ENCODE data around the gene ADGRV1.

The ADGRV1 gene

DNA sequence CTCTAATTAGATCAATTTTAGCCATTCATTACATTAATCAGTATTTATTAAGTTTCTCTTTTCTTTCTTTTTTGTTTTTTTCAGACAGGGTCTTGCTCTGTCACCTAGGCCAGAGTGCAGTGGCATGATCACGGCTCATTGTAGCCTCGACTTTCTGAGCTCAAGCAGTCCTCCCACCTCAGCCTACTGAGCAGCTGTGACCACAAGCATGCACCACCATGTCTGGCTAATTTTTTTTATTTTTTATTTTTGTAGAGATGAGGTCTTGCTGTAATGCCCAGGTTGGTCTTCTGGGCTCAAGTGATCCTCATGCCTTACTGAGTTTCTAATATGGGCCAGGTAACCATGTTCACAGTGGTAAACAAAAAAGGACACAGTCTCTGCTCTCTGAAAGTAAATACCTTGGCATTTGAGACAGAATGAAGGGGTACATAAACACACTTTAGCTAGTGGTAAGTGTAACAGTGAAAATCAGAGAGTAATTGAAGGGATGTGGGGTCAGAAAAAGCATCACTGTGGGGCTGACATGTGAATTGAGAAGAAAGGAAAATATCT, 336.3 kb downstream of the ADGRV1 start:
- no peak for DNase-seq (ENCODE audit: low read depth in 1 of 2, low spot score in 1 of 2)
- H3K4me3 ChIP-seq (replicated peaks; ENCODE audit: insufficient read depth, low read length) = no peak overlapping the region
- no peak overlapping the region for H3K27ac ChIP-seq (replicated peaks)
- no peaks in the 10 kb centered on the region for H3K27me3 ChIP-seq (ENCODE audit: insufficient read depth, poor library complexity, severe bottlenecking)
- no peak for TF ChIP-seq SPI1 (IDR thresholded peaks at IDR 0.05; ENCODE audit: borderline replicate concordance, low read depth)
- no peak for TF ChIP-seq POLR2AphosphoS5 (IDR thresholded peaks at IDR 0.05; ENCODE audit: low read depth)
- TF ChIP-seq, protein P1, sequence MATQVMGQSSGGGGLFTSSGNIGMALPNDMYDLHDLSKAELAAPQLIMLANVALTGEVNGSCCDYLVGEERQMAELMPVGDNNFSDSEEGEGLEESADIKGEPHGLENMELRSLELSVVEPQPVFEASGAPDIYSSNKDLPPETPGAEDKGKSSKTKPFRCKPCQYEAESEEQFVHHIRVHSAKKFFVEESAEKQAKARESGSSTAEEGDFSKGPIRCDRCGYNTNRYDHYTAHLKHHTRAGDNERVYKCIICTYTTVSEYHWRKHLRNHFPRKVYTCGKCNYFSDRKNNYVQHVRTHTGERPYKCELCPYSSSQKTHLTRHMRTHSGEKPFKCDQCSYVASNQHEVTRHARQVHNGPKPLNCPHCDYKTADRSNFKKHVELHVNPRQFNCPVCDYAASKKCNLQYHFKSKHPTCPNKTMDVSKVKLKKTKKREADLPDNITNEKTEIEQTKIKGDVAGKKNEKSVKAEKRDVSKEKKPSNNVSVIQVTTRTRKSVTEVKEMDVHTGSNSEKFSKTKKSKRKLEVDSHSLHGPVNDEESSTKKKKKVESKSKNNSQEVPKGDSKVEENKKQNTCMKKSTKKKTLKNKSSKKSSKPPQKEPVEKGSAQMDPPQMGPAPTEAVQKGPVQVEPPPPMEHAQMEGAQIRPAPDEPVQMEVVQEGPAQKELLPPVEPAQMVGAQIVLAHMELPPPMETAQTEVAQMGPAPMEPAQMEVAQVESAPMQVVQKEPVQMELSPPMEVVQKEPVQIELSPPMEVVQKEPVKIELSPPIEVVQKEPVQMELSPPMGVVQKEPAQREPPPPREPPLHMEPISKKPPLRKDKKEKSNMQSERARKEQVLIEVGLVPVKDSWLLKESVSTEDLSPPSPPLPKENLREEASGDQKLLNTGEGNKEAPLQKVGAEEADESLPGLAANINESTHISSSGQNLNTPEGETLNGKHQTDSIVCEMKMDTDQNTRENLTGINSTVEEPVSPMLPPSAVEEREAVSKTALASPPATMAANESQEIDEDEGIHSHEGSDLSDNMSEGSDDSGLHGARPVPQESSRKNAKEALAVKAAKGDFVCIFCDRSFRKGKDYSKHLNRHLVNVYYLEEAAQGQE (IDR thresholded peaks at IDR 0.05; ENCODE audit: insufficient replicate concordance, low read depth) = no peak
- TF ChIP-seq, protein P2, sequence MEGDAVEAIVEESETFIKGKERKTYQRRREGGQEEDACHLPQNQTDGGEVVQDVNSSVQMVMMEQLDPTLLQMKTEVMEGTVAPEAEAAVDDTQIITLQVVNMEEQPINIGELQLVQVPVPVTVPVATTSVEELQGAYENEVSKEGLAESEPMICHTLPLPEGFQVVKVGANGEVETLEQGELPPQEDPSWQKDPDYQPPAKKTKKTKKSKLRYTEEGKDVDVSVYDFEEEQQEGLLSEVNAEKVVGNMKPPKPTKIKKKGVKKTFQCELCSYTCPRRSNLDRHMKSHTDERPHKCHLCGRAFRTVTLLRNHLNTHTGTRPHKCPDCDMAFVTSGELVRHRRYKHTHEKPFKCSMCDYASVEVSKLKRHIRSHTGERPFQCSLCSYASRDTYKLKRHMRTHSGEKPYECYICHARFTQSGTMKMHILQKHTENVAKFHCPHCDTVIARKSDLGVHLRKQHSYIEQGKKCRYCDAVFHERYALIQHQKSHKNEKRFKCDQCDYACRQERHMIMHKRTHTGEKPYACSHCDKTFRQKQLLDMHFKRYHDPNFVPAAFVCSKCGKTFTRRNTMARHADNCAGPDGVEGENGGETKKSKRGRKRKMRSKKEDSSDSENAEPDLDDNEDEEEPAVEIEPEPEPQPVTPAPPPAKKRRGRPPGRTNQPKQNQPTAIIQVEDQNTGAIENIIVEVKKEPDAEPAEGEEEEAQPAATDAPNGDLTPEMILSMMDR (IDR thresholded peaks at IDR 0.05; ENCODE audit: insufficient read depth, low read length) = no peak

DNA sequence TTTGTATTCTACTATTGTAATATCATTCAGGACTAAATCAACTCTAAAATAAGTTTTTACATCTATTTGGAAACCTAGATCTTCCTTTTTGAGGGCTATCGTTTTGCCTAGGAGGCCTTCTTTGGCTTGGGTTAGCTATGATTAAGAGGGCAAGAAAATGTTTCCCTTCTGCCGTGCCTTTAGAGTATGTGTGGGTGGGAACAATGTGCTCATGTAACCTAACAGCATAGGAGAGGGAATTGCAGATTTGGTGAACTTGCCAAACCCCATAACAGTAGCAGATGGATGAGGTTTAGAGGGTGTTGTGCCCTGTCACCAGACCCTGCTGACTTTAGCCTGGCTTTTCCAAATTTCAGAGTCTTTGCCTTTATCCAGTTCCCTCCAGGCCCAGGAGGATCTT, 339.0 kb downstream of the ADGRV1 start:
- TF ChIP-seq POLR2AphosphoS5 (IDR thresholded peaks at IDR 0.05; ENCODE audit: low read depth) (no peak), SPI1 (IDR thresholded peaks at IDR 0.05; ENCODE audit: borderline replicate concordance, low read depth) (no peak), GABPA (IDR thresholded peaks at IDR 0.05; ENCODE audit: low read depth) (no peak)
- TF ChIP-seq, protein P2 (IDR thresholded peaks at IDR 0.05; ENCODE audit: insufficient read depth, low read length) = no peak
- TF ChIP-seq, protein P1 (IDR thresholded peaks at IDR 0.05; ENCODE audit: insufficient replicate concordance, low read depth) = no peak
- Histone ChIP-seq H3K27ac (replicated peaks) (no peak overlapping the region), H3K27me3 (ENCODE audit: insufficient read depth, poor library complexity, severe bottlenecking) (no peaks in the 10 kb centered on the region), H3K4me3 (replicated peaks; ENCODE audit: insufficient read depth, low read length) (no peak overlapping the region)
- DNase-seq (ENCODE audit: low read depth in 1 of 2, low spot score in 1 of 2) = no peak

DNA sequence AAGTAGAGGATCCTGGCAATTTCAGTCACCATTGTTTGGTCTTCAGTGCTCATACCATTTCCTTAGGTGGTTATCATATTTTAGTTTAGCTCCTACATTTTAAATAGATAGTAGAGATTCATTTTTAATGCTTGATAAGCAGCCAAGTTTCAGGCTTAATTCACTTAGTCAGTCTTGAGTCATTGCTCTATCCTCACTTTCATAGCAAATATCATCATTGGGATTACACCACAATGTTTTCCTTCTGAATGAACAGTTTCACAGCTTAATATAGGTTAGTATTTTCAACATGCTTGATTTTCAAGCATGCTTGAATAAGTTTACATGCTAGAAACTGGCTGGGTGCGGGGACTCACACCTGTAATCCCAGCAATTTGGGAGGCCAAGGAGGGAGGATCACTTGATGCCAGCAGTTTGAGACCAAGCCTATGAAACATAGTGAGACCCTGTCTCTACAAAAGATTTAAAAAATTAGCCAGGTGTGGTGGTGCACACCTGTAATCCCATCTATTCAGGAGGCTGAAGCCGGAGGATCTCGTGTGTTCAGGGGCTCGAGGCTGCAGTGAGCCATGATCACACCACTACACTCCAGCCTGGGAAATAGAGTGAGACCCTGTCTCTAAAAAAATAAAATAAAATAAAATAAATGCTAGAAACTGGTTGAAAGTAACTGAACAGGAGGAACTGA, 339.9 kb downstream of the ADGRV1 start:
- Histone ChIP-seq H3K4me3 (replicated peaks; ENCODE audit: insufficient read depth, low read length) (no peak overlapping the region), H3K27ac (replicated peaks) (no peak overlapping the region), H3K27me3 (ENCODE audit: insufficient read depth, poor library complexity, severe bottlenecking) (no peaks in the 10 kb centered on the region)
- no peak for DNase-seq (ENCODE audit: low read depth in 1 of 2, low spot score in 1 of 2)
- TF ChIP-seq, protein P1 (IDR thresholded peaks at IDR 0.05; ENCODE audit: insufficient replicate concordance, low read depth) = no peak
- TF ChIP-seq POLR2AphosphoS5 (IDR thresholded peaks at IDR 0.05; ENCODE audit: low read depth) = no peak
- no peak for TF ChIP-seq SPI1 (IDR thresholded peaks at IDR 0.05; ENCODE audit: borderline replicate concordance, low read depth)

All from HL-60 (cell line).